Measurements from ENCODE around the gene MAP6.

Gene MAP6

GRCh38 chr11:75553182-75553581 is 115.7 kb downstream of the MAP6 start:
- DNase-seq: no peak

GRCh38 chr11:75549370-75549958 is 119.4 kb downstream of the MAP6 start:
- DNase-seq: no peak

- no peak for DNase-seq
These were observed 120.1 kb downstream of the MAP6 start for GRCh38 chr11:75548595-75549272.

GRCh38 chr11:75547617-75548058 is 121.2 kb downstream of the MAP6 start:
- DNase-seq: peak; percentile 66

- DNase-seq: no peak
These were observed 121.7 kb downstream of the MAP6 start for GRCh38 chr11:75547177-75547576.

GRCh38 chr11:75543806-75544205 is 125.0 kb downstream of the MAP6 start:
- no peak for DNase-seq

GRCh38 chr11:75542088-75542438 is 126.8 kb downstream of the MAP6 start:
- DNase-seq: no peak

- no peak for DNase-seq
These were observed 127.4 kb downstream of the MAP6 start for GRCh38 chr11:75541193-75542087.

GRCh38 chr11:75539459-75540334 is 129.1 kb downstream of the MAP6 start:
- DNase-seq: no peak

GRCh38 chr11:75538150-75538942 is 130.5 kb downstream of the MAP6 start:
- no peak for DNase-seq

- no peak for DNase-seq
These were observed 131.1 kb downstream of the MAP6 start for GRCh38 chr11:75537740-75538139.
